ENCODE data around the gene TEX22. TPM values are rescaled to one million over a fixed set of nuclear protein-coding genes. Genes with fewer than 3 reads are reported as not detected.

TEX22 gene
- polyA plus RNA-seq, 3 donors: 0.52 to 2.2 (median 0.57) TPM

DNA sequence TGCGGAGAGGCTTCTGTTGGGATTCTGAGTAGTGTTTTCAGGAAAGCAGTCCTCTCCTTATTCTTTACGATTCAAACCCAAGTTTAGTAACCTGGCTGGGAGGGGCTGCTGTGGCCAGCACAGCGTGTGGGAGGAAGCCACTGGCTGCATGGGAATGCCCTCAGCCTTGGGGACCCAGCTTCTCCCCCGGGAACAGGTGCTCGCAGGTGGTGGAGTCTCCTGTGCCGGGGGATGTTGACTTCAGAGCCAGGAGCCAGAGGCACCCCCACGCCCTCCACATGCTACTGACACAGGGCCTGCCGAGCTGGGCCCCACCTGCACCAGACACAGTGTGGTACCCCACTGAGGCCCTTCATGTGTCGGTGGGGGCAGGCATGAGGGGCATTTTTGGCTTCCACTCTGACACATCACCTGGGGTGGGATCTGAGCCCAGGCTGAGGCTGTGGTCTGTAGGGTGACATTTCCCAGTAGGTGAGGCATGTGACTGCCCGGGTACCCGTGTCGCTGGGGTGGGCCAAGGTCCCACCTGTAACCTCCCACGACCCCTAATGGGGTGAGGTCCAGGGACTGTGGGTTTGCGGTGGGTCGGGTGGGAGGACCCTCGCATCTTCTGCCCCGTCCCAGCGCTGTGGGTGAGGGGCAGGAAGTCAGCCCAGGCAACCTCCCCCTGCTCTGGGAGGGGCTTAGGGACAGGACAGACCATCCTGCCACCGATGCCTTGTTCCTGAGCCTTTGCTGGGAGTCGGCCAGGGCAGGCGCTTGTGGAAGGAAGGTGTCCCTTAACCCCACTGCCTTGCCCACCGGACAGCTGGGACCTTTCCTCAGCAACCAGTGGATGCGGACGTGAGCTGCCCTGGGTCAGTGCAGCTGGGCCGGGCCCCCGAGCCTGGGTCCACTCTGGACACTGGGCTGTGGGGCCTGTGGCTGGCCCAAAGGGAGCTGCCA is 47.8 kb downstream of the TEX22 start:
- H3K27ac Mint-ChIP-seq: no peak overlapping the region
- Histone ChIP-seq H4K20me1 (ENCODE audit: insufficient read depth, low read length) (peaks cover 12% of the 10 kb centered on the region), H3K27ac (ENCODE audit: low read depth in 1 of 2, low read length in 2 of 2) (no peak overlapping the region), H3K79me2 (ENCODE audit: insufficient read depth, low read length) (no peaks in the 10 kb centered on the region), H3K9me3 (replicated peaks in 1 of 2; ENCODE audit: control insufficient read depth in 1 of 2, insufficient read depth in 1 of 2, low read length in 2 of 2) (no peaks in the 10 kb centered on the region), H3K27me3 (ENCODE audit: control insufficient read depth in 2 of 2, insufficient read depth in 2 of 2, low read length in 2 of 2) (no peaks in the 10 kb centered on the region), H3K4me1 (ENCODE audit: control insufficient read depth in 1 of 2, insufficient read depth in 2 of 2, low read length in 2 of 2) (no peaks in the 10 kb centered on the region), H3K9ac (ENCODE audit: insufficient read depth, low read length, poor library complexity, severe bottlenecking) (no peak overlapping the region), H3K4me2 (replicated peaks; ENCODE audit: extremely low read depth, low read length, poor library complexity, severe bottlenecking) (no peak overlapping the region), H2AFZ (ENCODE audit: insufficient read depth, low read depth, low read length, poor library complexity, severe bottlenecking) (no peak overlapping the region), H3K4me3 (replicated peaks in 1 of 3; ENCODE audit: low read depth in 2 of 3, low read length in 3 of 3) (no peak overlapping the region), H3K36me3 (replicated peaks in 1 of 2; ENCODE audit: control insufficient read depth in 1 of 2, insufficient read depth in 2 of 2, low read length in 2 of 2) (peaks cover 20 to 40% of the 10 kb centered on the region in 2 donors)
- no peaks in the 10 kb centered on the region for H3K9me3 Mint-ChIP-seq
- peaks cover 26 to 55% of the 10 kb centered on the region in 2 donors for H3K36me3 Mint-ChIP-seq
- WGBS (ENCODE audit: insufficient coverage): 95% methylated on average over 19 of the region's 26 CpGs
- no peak for DNase-seq
- no peak overlapping the region for H3K4me3 Mint-ChIP-seq
- H3K27me3 Mint-ChIP-seq (ENCODE audit: low read depth in 3 of 3): peaks cover 0 to 3% (median 0%) of the 10 kb centered on the region in 3 donors
- intact Hi-C loops (cut with micrococcal nuclease): loop anchor here (5.0 to 10.0 kb wide), 3 partner anchors 46 to 79 kb away; partner anchors contain the start of genes TEDC1 (in 1 of the 2) and TMEM121 (in 1 of the 2)
- H3K4me1 Mint-ChIP-seq: no peaks in the 10 kb centered on the region
- TF ChIP-seq, protein P1, sequence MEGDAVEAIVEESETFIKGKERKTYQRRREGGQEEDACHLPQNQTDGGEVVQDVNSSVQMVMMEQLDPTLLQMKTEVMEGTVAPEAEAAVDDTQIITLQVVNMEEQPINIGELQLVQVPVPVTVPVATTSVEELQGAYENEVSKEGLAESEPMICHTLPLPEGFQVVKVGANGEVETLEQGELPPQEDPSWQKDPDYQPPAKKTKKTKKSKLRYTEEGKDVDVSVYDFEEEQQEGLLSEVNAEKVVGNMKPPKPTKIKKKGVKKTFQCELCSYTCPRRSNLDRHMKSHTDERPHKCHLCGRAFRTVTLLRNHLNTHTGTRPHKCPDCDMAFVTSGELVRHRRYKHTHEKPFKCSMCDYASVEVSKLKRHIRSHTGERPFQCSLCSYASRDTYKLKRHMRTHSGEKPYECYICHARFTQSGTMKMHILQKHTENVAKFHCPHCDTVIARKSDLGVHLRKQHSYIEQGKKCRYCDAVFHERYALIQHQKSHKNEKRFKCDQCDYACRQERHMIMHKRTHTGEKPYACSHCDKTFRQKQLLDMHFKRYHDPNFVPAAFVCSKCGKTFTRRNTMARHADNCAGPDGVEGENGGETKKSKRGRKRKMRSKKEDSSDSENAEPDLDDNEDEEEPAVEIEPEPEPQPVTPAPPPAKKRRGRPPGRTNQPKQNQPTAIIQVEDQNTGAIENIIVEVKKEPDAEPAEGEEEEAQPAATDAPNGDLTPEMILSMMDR (IDR thresholded peaks at IDR 0.05): no peak

DNA sequence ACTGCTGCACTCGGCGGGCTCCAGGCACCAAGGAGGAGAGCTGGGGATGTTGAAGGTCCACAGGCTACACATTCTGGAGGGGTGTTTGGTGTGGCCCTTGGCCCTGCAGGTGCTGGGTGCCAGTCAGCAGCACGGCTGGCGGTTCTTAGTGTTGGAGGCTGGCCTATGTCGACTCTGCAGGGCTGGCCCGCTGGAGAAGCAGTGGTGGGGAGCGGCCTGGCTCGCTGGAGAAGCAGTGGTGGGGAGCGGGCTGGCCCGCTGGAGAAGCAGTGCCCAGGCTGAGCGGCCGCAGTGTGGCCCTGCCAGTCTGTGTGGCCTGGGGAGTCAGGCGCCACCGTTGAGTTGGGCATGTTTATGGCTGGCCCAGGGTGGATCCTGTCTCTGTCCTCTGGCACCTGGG is 48.6 kb downstream of the TEX22 start:
- H2AFZ ChIP-seq (ENCODE audit: insufficient read depth, low read depth, low read length, poor library complexity, severe bottlenecking): no peak overlapping the region
- H3K4me2 ChIP-seq (replicated peaks; ENCODE audit: extremely low read depth, low read length, poor library complexity, severe bottlenecking): no peak overlapping the region
- Mint-ChIP-seq H3K4me1 (no peaks in the 10 kb centered on the region), H3K36me3 (peaks cover 27 to 57% of the 10 kb centered on the region in 2 donors), H3K27ac (peak overlapping the region in 1 of 7 donors; percentile 50), H3K4me3 (no peak overlapping the region), H3K27me3 (ENCODE audit: low read depth in 3 of 3) (peaks cover 0 to 3% (median 0%) of the 10 kb centered on the region in 3 donors), H3K9me3 (no peaks in the 10 kb centered on the region)
- 93% methylated on average over 14 of the region's 14 CpGs for WGBS (ENCODE audit: insufficient coverage)
- no peaks in the 10 kb centered on the region for H3K9me3 ChIP-seq (replicated peaks in 1 of 2; ENCODE audit: control insufficient read depth in 1 of 2, insufficient read depth in 1 of 2, low read length in 2 of 2)
- H3K27me3 ChIP-seq (ENCODE audit: control insufficient read depth in 2 of 2, insufficient read depth in 2 of 2, low read length in 2 of 2): no peaks in the 10 kb centered on the region
- H3K4me1 ChIP-seq (ENCODE audit: control insufficient read depth in 1 of 2, insufficient read depth in 2 of 2, low read length in 2 of 2): no peaks in the 10 kb centered on the region
- no peaks in the 10 kb centered on the region for H3K79me2 ChIP-seq (ENCODE audit: insufficient read depth, low read length)
- no peak overlapping the region for H3K9ac ChIP-seq (ENCODE audit: insufficient read depth, low read length, poor library complexity, severe bottlenecking)
- no peak overlapping the region for H3K27ac ChIP-seq (ENCODE audit: low read depth in 1 of 2, low read length in 2 of 2)
- no peak overlapping the region for H3K4me3 ChIP-seq (replicated peaks in 1 of 3; ENCODE audit: low read depth in 2 of 3, low read length in 3 of 3)
- H3K36me3 ChIP-seq (replicated peaks in 1 of 2; ENCODE audit: control insufficient read depth in 1 of 2, insufficient read depth in 2 of 2, low read length in 2 of 2): peaks cover 24 to 44% of the 10 kb centered on the region in 2 donors
- intact Hi-C loops (cut with micrococcal nuclease): loop anchor here (5.0 to 10.0 kb wide), 3 partner anchors 45 to 78 kb away; partner anchors contain the start of genes TEDC1 (in 1 of the 2) and TMEM121 (in 1 of the 2)
- no peak for DNase-seq
- peaks cover 12% of the 10 kb centered on the region for H4K20me1 ChIP-seq (ENCODE audit: insufficient read depth, low read length)
- TF ChIP-seq, protein P1 (IDR thresholded peaks at IDR 0.05): no peak
